ENCODE measurements around the gene DNAH1.

- TF ChIP-seq CTCF (IDR thresholded peaks at IDR 0.05), result no peak
- TF ChIP-seq POLR2AphosphoS5 (IDR thresholded peaks at IDR 0.05), result no peak
Measured at GRCh38 chr3:52361454-52361853, 45.3 kb downstream of the DNAH1 start.
